ENCODE measurements around the gene CAMSAP1. TPM values are rescaled to one million over a fixed set of nuclear protein-coding genes. Genes with fewer than 3 reads are reported as not detected.

Gene CAMSAP1
- total RNA-seq, 6 experiments from 2014 or later: 5.2 to 16.1 (median 10.4) TPM

DNA sequence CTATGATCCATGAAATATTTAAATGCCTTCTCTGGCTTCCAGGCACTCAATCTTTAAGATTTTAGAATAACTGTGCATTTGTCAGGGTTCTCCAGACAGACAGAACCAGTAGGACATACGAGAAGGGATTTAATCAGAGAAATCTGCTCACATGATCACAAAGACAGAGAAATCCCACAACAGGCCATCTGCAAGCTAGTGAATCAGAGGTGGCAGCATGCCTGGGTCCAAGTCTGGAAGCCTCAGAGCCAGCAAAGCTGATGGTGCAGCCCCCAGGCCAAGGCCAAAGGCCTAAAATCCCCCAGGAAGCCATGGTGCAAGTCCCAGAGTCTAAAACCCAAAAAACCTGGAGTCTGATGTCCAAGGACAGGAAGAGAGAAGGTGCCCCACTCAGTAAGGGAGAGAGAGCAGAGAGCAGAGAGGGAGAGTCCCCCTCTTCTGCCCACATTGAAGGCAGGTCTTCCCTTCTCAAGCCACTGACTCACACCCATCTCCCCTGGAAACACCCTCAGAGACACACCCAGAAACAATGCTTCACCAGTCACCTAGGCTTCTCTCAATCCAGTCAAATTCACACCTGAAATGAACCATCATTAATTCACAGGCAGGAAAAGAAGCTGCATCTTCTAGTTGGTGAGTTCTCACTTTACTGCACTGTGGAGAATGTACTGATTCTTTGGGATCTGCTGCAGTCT, 48.7 kb downstream of the CAMSAP1 start:
- Histone ChIP-seq H3K4me3 (no peak overlapping the region), H3K27ac (no peak overlapping the region), H3K9me3 (no peaks in the 10 kb centered on the region), H3K36me3 (peaks cover 0 to 14% (median 0%) of the 10 kb centered on the region in 4 donors), H3K4me1 (no peaks in the 10 kb centered on the region), H3K27me3 (no peaks in the 10 kb centered on the region)
- DNase-seq (no peak), ATAC-seq (no peak)
- intact Hi-C loops (cut with DNase I): no loop called here
- TF ChIP-seq POLR2A (IDR thresholded peaks at IDR 0.05): no peak
- TF ChIP-seq, protein P1, sequence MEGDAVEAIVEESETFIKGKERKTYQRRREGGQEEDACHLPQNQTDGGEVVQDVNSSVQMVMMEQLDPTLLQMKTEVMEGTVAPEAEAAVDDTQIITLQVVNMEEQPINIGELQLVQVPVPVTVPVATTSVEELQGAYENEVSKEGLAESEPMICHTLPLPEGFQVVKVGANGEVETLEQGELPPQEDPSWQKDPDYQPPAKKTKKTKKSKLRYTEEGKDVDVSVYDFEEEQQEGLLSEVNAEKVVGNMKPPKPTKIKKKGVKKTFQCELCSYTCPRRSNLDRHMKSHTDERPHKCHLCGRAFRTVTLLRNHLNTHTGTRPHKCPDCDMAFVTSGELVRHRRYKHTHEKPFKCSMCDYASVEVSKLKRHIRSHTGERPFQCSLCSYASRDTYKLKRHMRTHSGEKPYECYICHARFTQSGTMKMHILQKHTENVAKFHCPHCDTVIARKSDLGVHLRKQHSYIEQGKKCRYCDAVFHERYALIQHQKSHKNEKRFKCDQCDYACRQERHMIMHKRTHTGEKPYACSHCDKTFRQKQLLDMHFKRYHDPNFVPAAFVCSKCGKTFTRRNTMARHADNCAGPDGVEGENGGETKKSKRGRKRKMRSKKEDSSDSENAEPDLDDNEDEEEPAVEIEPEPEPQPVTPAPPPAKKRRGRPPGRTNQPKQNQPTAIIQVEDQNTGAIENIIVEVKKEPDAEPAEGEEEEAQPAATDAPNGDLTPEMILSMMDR (IDR thresholded peaks at IDR 0.05): no peak
- WGBS (ENCODE audit: insufficient coverage, low coverage, low lambda C conversion rate, missing lambda C conversion rate): 91% methylated on average over 1 of the region's 1 CpG

DNA sequence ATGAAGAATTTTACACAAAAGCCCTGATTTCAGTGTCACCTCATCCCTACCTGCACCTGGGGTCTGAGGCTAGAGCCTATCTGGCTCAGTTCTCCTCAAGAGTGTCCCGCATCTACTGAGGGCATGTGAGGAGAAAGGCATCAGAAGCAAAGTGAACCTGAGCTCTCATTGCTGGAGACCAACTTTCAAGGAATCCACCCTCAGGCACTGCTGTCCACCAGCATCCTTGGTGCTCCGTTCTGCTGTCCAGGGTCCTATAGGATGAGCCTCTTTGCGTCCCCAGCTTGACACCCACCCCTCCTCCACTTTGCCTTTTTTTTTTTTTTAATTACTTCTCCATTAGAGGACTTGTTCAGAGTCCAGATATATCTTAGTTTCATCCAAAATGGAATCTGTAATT, 49.5 kb downstream of the CAMSAP1 start:
- Histone ChIP-seq H3K27ac (no peak overlapping the region), H3K4me1 (no peaks in the 10 kb centered on the region), H3K4me3 (no peak overlapping the region), H3K27me3 (no peaks in the 10 kb centered on the region), H3K9me3 (no peaks in the 10 kb centered on the region), H3K36me3 (peaks cover 0 to 8% (median 0%) of the 10 kb centered on the region in 4 donors)
- intact Hi-C loops (cut with DNase I): no loop called here
- DNase-seq: no peak
- no peak for ATAC-seq
- WGBS (ENCODE audit: insufficient coverage, low coverage, low lambda C conversion rate, missing lambda C conversion rate): 100% methylated on average over 2 of the region's 3 CpGs
- TF ChIP-seq, protein P1 (IDR thresholded peaks at IDR 0.05): no peak
- TF ChIP-seq POLR2A (IDR thresholded peaks at IDR 0.05): no peak

DNA sequence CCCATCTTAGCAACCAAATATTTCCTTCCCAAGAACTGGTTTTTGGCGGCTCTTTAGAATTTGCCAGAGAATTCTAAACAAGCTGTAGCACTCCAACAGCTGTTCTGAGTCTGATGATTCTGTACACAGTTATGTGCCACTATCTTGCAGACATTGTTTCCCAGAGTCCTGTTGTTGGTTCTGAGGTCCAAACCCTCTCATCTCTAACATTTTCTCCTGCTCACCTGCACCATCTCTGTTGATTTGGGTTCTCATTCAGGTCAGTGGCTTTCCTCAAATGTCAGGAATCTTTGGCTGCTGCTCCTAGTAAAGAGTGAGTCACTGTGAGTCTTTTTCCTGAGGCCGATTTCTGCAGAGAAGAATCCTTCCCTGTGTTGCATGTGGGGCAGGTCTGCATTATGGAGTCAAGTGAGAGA, 50.0 kb downstream of the CAMSAP1 start:
- TF ChIP-seq, protein P1 (IDR thresholded peaks at IDR 0.05): no peak
- no peak for TF ChIP-seq POLR2A (IDR thresholded peaks at IDR 0.05)
- intact Hi-C loops (cut with DNase I): no loop called here

DNA sequence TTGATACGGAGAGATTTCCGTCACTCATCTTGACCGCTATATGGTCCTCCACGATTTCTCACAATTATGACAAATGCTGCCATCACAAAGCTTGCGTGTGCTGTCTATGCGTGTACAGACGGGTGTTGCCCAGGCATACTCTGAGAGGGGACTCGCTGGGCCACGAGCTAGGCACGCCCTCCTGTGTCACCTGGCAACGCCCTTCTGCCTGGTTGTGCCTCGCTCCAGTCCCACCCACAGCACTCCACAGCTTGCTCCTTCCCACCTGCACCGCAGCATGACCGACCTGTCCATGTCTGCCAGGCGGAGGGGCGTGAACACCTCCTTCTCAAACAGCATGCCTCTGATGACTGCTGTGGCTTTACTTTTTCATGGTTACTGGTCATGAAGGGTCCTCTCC, 55.6 kb downstream of the CAMSAP1 start:
- no peak overlapping the region for H3K4me3 ChIP-seq
- WGBS (ENCODE audit: insufficient coverage, low coverage, low lambda C conversion rate, missing lambda C conversion rate): 93% methylated on average over 4 of the region's 16 CpGs
- H3K36me3 ChIP-seq: peaks cover 0 to 5% (median 0%) of the 10 kb centered on the region in 4 donors
- intact Hi-C loops (cut with DNase I): no loop called here
- no peak for TF ChIP-seq POLR2A (IDR thresholded peaks at IDR 0.05)
- TF ChIP-seq, protein P1 (IDR thresholded peaks at IDR 0.05): no peak
- ATAC-seq (no peak), DNase-seq (no peak)
- H3K27me3 ChIP-seq: no peaks in the 10 kb centered on the region
- H3K9me3 ChIP-seq: no peaks in the 10 kb centered on the region
- H3K4me1 ChIP-seq: no peaks in the 10 kb centered on the region
- H3K27ac ChIP-seq: no peak overlapping the region

More for the DNA sequence above, 50.0 kb downstream of the CAMSAP1 start:
- Histone ChIP-seq H3K27me3 (no peaks in the 10 kb centered on the region), H3K9me3 (no peaks in the 10 kb centered on the region), H3K4me3 (no peak overlapping the region), H3K36me3 (peaks cover 0 to 8% (median 0%) of the 10 kb centered on the region in 4 donors), H3K4me1 (no peaks in the 10 kb centered on the region), H3K27ac (no peak overlapping the region)
- WGBS (ENCODE audit: insufficient coverage, low coverage, low lambda C conversion rate, missing lambda C conversion rate): 100% methylated on average over 2 of the region's 2 CpGs
- no peak for DNase-seq
- no peak for ATAC-seq
